HL-60 (cell line): ENCODE results near the gene CASP8AP2.
"Not testable (repeated sequence)": the region's sequence is repeated elsewhere in the genome, so short reads cannot be mapped to it uniquely, and the experiment has no call there.

ENCODE experiments used
- DNase-seq, 2 experiments: peaks; one replicate each; pipeline ENCODE4 v3.0.0-alpha.2; 2010 to 2020; ENCODE audit warnings: low read depth in 1 of 2, low spot score in 1 of 2
- H3K27ac ChIP-seq: fragments of 250-450 bp; sonication (Bioruptor Pico); replicated peaks from 2 replicates; pipeline ENCODE4 v1.5.1; 2020; ENCODE audit warnings: mild to moderate bottlenecking, moderate library complexity
- H3K27me3 ChIP-seq: fragments of 250-450 bp; sonication (Bioruptor Pico); 2 replicates; pipeline ENCODE4 v1.5.1; 2021; ENCODE audit warnings: mild to moderate bottlenecking, moderate library complexity; ENCODE audit not compliant: insufficient read depth, poor library complexity, severe bottlenecking
- H3K4me3 ChIP-seq: replicated peaks from 2 replicates; pipeline ENCODE4 v1.5.1; 2011; ENCODE audit warnings: mild to moderate bottlenecking, control low read depth, low read length; ENCODE audit not compliant: insufficient read depth
- CTCF ChIP-seq: IDR thresholded peaks from one replicate; pipeline ENCODE4 v1.5.1; 2011; ENCODE audit warnings: low read length, control low read depth, inconsistent platforms; ENCODE audit not compliant: insufficient read depth
- GABPA ChIP-seq: IDR thresholded peaks from 2 replicates; pipeline ENCODE4 v1.6.1; 2012; ENCODE audit warnings: low read depth
- POLR2AphosphoS5 ChIP-seq: IDR thresholded peaks from 2 replicates; pipeline ENCODE4 v1.6.1; 2012; ENCODE audit warnings: low read depth
- REST ChIP-seq: IDR thresholded peaks from 2 replicates; pipeline ENCODE4 v1.6.1; 2012; ENCODE audit warnings: low read depth; ENCODE audit not compliant: insufficient replicate concordance
- SPI1 ChIP-seq: IDR thresholded peaks from 2 replicates; pipeline ENCODE4 v1.6.1; 2012; ENCODE audit warnings: low read depth, mild to moderate bottlenecking, borderline replicate concordance

CASP8AP2 gene

GRCh38 chr6:89888138-89888514, 58.4 kb downstream of the CASP8AP2 start:
- H3K4me3 ChIP-seq: no peak overlapping the region
- DNase-seq: no peak
- peaks cover 9% of the 10 kb centered on the region for H3K27me3 ChIP-seq
- H3K27ac ChIP-seq: no peak overlapping the region
- TF ChIP-seq CTCF: no peak
- TF ChIP-seq POLR2AphosphoS5: no peak
- no peak for TF ChIP-seq GABPA
- TF ChIP-seq REST: no peak
- TF ChIP-seq SPI1: no peak

DNA sequence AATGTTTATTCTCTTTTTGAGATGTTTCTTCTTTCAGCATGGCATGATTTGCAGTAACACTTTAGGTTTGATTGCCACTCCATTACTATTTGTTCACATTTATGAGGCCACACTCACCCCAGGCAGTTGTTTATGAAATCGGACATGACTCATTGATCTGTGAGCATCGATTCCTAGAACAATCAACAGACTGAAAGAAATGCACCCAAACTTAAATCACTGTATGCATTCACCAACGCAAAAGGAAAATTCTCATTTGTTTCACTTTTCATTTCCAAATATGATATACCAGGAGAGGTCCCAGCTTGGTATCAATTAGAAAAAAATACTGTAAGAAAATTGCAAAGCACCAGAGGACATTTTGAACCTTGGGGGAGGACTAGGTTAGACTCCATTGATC, 59.2 kb downstream of the CASP8AP2 start:
- no peak for DNase-seq
- no peak for TF ChIP-seq REST
- no peak for TF ChIP-seq POLR2AphosphoS5
- TF ChIP-seq SPI1: no peak
- no peak for TF ChIP-seq CTCF
- no peak for TF ChIP-seq GABPA
- Histone ChIP-seq H3K27ac (no peak overlapping the region), H3K4me3 (no peak overlapping the region), H3K27me3 (peaks cover 9% of the 10 kb centered on the region)

- H3K27ac ChIP-seq, H3K4me3 ChIP-seq, H3K27me3 ChIP-seq, DNase-seq: not testable (repeated sequence)
Observed at GRCh38 chr6:89890845-89891528, 61.3 kb downstream of the CASP8AP2 start.

DNA sequence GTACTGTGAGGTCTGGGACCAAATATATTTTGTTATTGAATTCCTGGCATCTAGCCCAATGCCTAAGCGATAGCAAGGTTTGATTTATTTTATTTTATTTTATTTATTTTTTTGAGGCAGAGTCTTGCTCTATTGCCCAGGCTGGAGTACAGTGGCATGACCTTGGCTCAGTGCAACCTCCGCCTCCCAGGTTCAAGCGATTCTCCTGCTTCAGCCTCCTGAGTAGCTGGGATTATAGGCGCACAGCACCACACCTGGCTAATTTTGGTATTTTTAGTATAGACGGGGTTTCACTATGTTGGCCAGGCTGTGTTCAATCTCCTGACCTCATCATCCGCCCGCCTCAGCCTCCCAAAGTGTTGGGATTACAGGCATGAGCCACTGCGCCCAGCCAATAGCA, 62.9 kb downstream of the CASP8AP2 start:
- H3K4me3 ChIP-seq, H3K27me3 ChIP-seq, H3K27ac ChIP-seq, DNase-seq: not testable (repeated sequence)

- DNase-seq: no peak
- no peak within 1 kb of the TSS for H3K4me3 ChIP-seq
- peaks cover 4% of the 10 kb centered on the region for H3K27me3 ChIP-seq
- TF ChIP-seq REST: no peak
- TF ChIP-seq SPI1: no peak
- TF ChIP-seq GABPA: no peak
- TF ChIP-seq CTCF: no peak
- TF ChIP-seq POLR2AphosphoS5: no peak
- no peak within 1 kb of the TSS for H3K27ac ChIP-seq
Observed at GRCh38 chr6:89894169-89894568, 64.5 kb downstream of the CASP8AP2 start, which contains the start of gene GJA10. GJA10 (plus strand) TSS chr6:89894469; CDS start chr6:89894469, 0 bp downstream.
